Endothelial cell of umbilical vein (primary cell): ENCODE measurements around the gene KIF3A.

ENCODE experiments used
- EZH2 ChIP-seq: IDR thresholded peaks from 2 replicates; pipeline ENCODE4 v1.6.1; 2012; ENCODE audit warnings: borderline replicate concordance, low read depth, mild to moderate bottlenecking, moderate library complexity, low read length, inconsistent platforms; ENCODE audit not compliant: severe bottlenecking
- JUN ChIP-seq: IDR thresholded peaks from 2 replicates; pipeline ENCODE4 v1.6.1; 2011; ENCODE audit warnings: borderline replicate concordance, low read depth; ENCODE audit not compliant: insufficient read length, insufficient read depth
- MYC ChIP-seq: IDR thresholded peaks from one replicate; pipeline ENCODE4 v1.6.1; 2011; ENCODE audit warnings: mild to moderate bottlenecking, low read depth, low read length
- POLR2A ChIP-seq: IDR thresholded peaks from 2 replicates; pipeline ENCODE4 v1.6.1; 2012; ENCODE audit warnings: low read depth, mild to moderate bottlenecking, control low read depth, low read length
- POLR2AphosphoS5 ChIP-seq: IDR thresholded peaks from 2 replicates; pipeline ENCODE4 v1.6.1; 2012; ENCODE audit warnings: low read depth, mild to moderate bottlenecking, control low read depth, low read length, moderate library complexity; ENCODE audit not compliant: insufficient read depth
- TF ChIP-seq, protein P1 (sequence below), 2 donors: IDR thresholded peaks; 1 replicate in 1 of 2; 2 replicates in 1 of 2; pipeline ENCODE4 v1.5.1; 2011; ENCODE audit warnings: low read length in 2 of 2, mild to moderate bottlenecking in 2 of 2, moderate library complexity in 2 of 2, control low read depth in 1 of 2, inconsistent platforms in 1 of 2, low read depth in 1 of 2; ENCODE audit not compliant: insufficient read depth in 1 of 2; ENCODE audit errors: extremely low read depth in 1 of 2

DNA sequence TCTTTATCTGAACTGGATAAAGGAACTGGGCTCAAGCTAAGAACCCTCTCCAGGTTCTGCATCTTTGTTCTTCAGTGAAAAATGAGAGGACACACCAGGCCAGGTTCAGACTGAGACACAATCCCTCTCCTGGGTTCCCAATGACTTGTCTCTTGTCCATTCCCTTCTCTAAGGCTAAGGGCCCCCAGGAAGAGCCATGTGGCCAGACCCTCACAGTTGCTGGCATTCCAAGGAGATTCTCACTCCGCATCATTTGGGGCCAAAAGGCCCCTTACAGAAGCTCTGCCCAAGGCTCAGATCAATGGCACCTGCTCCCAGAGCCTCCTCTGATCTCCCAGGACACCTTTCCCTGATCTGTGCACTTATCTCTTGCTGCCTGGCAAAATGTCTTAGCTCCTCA, 58.6 kb downstream of the KIF3A start:
- no peak for TF ChIP-seq POLR2AphosphoS5
- TF ChIP-seq JUN = no peak
- TF ChIP-seq, protein P1, sequence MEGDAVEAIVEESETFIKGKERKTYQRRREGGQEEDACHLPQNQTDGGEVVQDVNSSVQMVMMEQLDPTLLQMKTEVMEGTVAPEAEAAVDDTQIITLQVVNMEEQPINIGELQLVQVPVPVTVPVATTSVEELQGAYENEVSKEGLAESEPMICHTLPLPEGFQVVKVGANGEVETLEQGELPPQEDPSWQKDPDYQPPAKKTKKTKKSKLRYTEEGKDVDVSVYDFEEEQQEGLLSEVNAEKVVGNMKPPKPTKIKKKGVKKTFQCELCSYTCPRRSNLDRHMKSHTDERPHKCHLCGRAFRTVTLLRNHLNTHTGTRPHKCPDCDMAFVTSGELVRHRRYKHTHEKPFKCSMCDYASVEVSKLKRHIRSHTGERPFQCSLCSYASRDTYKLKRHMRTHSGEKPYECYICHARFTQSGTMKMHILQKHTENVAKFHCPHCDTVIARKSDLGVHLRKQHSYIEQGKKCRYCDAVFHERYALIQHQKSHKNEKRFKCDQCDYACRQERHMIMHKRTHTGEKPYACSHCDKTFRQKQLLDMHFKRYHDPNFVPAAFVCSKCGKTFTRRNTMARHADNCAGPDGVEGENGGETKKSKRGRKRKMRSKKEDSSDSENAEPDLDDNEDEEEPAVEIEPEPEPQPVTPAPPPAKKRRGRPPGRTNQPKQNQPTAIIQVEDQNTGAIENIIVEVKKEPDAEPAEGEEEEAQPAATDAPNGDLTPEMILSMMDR (IDR thresholded peaks at IDR 0.05; ENCODE audit: extremely low read depth in 1 of 2, insufficient read depth in 1 of 2, low read depth in 1 of 2, low read length in 2 of 2) = no peak
- no peak for TF ChIP-seq EZH2
- TF ChIP-seq MYC = no peak
- no peak for TF ChIP-seq POLR2A
